Ovary (tissue), 3 donors: ENCODE data around the gene OPCML.

Source experiments
- POLR2A ChIP-seq: fragments of 450-650 bp; IDR thresholded peaks from one replicate; pipeline ENCODE4 v1.6.1; 2017; ENCODE audit warnings: antibody characterized with exemption, mild to moderate bottlenecking, moderate library complexity
- TF ChIP-seq, protein P1 (sequence below), 3 donors: fragments of 450-650 bp in 2 of 3; fragments of 200-600 bp in 1 of 3; IDR thresholded peaks; one replicate each; pipeline versions ENCODE4 v1.5.1 to v1.8.0; 2016 to 2022; ENCODE audit warnings: antibody characterized with exemption in 3 of 3, mild to moderate bottlenecking in 1 of 3
- donor health status: DM: no; HTN: no; CAD: no.

GRCh38 chr11:132607575-132607974 is 924.7 kb downstream of the OPCML start:
- TF ChIP-seq, protein P1, sequence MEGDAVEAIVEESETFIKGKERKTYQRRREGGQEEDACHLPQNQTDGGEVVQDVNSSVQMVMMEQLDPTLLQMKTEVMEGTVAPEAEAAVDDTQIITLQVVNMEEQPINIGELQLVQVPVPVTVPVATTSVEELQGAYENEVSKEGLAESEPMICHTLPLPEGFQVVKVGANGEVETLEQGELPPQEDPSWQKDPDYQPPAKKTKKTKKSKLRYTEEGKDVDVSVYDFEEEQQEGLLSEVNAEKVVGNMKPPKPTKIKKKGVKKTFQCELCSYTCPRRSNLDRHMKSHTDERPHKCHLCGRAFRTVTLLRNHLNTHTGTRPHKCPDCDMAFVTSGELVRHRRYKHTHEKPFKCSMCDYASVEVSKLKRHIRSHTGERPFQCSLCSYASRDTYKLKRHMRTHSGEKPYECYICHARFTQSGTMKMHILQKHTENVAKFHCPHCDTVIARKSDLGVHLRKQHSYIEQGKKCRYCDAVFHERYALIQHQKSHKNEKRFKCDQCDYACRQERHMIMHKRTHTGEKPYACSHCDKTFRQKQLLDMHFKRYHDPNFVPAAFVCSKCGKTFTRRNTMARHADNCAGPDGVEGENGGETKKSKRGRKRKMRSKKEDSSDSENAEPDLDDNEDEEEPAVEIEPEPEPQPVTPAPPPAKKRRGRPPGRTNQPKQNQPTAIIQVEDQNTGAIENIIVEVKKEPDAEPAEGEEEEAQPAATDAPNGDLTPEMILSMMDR (IDR thresholded peaks at IDR 0.05): no peak
- TF ChIP-seq POLR2A: no peak
